HPDE6-E6E7 (cell line): ENCODE data around the gene CTR9.

Experiments used
- DNase-seq: peaks from one replicate; pipeline ENCODE4 v3.0.0; 2011; ENCODE audit warnings: missing footprints; ENCODE audit errors: extremely low spot score

The CTR9 gene

DNA sequence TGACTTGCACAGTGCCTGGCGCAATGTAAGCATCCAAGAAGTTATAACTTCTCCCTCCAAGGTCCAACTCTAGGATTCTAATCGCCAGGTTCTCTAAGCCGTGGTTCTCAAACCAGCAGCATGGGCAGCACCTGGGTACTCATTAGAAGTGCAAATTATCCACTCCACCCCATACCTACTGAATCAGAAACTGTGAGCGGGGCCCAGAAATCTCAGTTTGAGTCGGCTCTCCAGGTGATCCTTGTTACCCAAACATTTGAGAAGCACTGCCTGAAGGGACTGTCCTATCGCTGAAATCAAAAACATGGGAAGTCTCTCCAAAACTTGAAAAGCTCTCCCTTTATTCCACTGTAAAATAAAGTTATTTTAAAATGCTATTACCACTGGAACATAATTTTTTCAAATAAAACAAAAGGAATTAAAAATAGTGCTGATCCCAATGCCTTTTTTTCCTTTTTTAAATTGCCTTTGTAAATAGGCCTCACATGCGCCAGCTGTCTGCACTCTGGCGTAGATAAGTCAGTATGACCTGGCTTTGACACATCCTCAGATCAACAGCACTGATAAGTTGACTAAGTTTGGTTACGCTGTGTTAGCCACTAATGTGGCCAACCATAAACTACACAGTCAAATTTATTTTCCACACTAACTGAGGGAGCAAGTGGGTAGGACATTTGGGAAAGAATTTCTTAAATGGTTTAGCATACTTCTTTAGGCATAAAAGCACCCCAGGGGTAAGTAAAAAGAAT is 8.4 kb upstream of the CTR9 start:
- no peak for DNase-seq

DNA sequence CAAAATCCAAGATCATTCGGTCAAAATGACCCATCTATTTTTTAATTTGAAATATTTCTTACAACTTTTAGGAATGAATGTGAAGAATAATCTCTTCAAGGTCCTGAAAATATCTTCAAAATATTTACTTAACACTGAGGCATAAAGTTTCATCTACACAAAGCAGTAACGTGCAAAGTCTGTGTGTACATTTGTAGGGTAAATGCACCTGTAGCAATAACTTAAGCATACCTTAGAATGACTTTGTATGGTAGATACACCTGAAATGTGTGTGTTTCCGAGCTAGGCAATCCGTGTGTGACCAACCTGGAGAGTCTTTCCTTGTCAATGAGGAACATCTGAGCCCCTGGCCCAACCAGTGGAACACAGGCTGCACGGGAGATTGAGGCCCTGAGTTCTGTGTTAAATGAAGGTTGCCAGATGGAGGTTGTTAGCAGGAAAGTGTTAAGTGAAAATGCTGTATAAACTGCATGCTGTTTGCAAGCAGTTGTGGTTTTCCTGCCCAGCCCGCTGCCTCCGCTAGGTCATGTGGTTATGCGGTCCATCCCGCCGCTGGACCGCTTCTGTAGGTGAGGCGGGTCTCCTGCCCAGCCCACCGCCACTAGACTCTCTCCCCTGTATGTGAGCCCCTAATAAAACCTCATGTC is 7.6 kb upstream of the CTR9 start:
- DNase-seq = no peak

DNA sequence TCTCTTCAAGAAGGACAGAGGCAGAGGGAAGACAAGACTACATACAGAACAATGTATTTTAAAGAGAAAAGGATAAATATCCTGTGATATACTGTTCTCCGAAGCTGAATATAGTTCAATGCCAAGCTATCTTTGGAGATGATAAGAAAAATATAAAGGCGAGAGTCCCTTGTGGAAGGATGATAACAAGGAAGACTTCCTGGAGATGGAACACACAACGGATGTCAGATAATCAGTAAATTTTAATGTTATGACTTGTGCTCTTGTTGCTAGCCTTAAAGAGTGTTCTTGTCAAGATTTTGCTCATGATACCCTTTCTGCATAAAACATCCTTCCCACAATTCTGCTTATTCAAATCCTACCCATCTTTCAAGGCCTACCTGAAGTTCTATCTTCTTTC is 6.8 kb upstream of the CTR9 start:
- DNase-seq = no peak

- DNase-seq = no peak
These were observed 4.2 kb upstream of the CTR9 start for GRCh38 chr11:10746871-10747270.

GRCh38 chr11:10747733-10748132 is 3.3 kb upstream of the CTR9 start:
- no peak for DNase-seq

DNA sequence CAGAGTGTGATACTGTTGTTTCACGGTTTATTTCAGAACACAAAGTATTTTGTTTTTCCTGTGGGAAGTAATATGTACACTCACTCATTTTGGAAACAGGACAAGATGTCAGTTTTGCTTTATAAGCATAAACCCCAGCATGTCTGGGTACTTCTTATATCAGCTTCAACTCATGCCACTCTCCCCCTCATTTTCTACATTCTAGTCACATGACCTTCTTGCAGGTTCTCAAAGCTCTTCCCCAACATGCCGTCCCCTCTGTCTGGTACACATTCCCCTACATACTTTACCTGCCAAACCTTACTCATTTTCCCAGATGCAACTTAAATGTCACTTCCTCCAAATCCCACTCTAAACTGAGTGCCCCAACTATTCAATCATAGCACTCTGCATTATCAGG is 1.6 kb upstream of the CTR9 start:
- DNase-seq = no peak

- no peak for DNase-seq
These were observed 515 bp downstream of the CTR9 start for GRCh38 chr11:10751581-10751940.

DNA sequence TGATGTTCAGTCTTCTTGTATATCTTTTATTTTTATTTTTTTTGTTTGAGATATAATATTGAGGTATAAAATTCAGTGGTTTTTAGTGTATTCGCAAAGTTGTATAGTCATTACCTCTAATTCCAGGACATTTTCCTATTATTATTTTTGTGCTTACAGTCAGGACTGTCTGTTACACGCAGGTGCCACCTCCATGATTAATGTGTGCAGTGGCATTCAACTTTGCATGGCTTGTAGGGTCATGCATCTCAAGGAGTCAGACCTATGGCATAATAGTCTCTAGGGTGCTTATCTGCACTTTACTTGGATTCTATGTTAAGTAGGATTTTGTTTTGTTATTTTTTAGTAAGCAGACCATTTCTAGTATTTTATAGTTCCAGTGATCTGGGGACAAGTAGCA is 1.0 kb downstream of the CTR9 start:
- no peak for DNase-seq

DNA sequence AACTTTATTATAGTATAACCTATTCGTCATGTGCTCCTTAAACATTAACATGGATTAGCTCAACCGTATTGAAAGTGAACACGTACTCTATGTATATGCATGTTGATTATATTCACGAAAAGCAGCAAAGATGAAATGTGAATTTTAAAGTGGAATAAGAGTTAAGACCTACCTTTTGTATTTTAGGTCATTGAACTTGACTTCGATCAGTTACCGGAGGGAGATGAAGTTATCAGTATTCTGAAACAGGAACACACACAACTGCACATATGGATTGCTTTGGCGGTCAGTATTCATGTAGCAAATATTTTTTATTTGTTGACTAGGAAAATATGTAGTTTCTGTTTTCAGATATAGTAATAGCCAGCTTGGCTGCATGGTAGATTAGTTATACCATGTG is 1.4 kb downstream of the CTR9 start:
- no peak for DNase-seq

DNA sequence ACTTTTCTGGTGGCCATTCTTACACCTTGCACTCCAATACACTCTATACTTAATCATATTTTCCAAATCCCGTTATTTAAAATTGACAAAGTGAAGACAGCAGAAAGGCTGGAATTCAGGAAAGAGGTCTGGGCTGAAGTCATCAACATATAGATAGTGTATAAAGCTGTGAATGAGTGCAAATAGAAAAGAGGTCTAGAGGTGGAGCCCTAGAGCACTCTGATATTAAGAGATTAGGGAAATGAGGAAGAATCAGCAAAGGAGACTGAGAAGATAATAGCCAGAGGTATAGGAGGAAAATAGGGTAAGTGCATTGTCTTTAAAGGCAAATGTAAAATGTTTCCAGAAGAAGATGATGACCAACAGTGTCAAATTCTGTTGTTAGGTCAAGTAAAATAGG is 7.9 kb downstream of the CTR9 start:
- no peak for DNase-seq

DNA sequence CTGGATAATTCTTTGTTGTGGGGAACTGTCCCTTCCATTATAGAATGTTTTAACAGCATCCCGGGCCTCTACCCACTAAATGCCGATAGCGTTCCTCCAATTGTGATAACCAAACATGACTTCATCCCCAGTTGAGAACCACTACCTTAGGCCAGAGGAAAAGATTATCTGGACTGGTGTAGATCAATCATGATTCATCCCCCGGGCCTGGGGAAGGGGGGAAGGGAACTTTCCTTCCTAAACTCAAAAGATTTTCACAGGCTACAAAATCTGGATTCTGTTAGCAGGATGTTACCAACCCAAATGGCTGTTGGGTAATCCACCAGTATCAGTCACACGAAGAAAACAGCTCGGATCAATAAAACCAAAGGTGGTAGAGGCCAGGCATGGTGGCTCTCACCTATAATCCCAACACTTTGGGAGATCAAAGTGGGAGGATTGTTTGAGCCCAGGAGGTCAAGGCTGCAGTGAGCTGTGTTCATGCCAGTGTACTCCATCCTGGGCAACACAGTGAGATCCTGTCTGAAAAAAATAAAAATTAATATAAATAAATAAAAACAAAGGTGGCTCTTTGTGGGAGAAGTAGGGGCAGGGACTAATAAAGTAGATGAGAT is 10.1 kb downstream of the CTR9 start:
- no peak for DNase-seq

GRCh38 chr11:10762185-10762584 is 11.1 kb downstream of the CTR9 start:
- DNase-seq = no peak

DNA sequence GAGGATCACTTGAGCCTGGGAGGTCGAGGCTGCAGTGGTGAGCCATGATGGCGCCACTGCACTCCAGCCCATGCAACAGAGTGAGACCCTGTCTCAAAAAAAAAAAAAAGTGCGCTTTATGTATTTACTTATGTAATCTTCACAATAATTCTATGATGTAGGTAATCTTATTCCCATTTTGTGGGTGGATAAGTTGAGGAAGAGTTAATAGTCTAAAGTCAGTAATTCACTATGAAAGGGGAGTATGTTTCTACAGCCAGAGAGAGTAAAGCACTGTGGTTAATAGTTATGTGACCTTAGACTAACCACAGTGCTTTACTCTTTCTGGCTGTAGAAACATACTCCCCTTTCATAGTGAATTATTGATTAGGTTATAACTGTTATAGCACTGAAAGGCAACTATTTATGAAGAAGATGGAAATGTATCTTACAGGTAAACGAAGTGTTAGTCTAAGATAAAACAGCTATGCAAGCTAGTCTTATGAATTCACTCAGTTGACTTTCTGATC is 11.9 kb downstream of the CTR9 start:
- no peak for DNase-seq

DNA sequence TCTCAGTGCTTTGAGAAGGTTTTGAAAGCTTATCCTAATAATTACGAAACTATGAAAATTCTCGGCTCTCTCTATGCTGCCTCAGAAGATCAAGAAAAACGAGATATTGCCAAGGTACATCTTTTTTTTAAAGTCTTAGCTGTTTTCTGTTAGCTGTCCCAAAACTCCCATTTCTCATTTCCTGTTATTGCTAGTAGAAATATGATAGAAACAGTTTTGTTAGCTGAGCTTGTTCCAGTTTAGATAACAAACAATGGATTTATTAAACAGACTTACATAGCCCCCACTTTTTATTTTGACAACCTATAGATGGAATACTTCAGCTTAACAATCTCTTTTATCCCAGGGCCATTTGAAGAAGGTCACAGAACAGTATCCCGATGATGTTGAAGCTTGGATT is 12.7 kb downstream of the CTR9 start:
- no peak for DNase-seq

GRCh38 chr11:10764412-10764811 is 13.4 kb downstream of the CTR9 start:
- no peak for DNase-seq

- no peak for DNase-seq
These were observed 19.7 kb downstream of the CTR9 start for GRCh38 chr11:10770626-10771254.

DNA sequence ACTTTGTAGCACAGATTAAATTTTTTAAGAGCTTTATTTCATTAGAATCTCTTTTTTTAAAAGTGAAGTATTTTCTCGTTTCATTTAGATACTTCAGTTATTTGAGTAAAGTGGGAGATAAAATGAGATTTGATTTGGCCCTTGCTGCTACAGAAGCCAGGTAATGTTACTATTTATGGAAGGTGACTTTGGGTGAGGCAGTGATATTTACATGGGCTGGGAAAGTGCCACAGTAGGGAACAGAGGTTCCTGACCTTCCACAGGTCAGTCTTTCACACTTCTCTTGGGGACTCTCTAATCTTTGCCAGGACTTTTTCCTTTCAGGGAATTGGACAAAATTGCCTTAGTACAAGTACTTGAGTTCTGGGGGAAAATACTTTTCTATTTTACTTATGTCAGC is 20.4 kb downstream of the CTR9 start:
- no peak for DNase-seq

- DNase-seq = no peak
These were observed 23.8 kb downstream of the CTR9 start for GRCh38 chr11:10774811-10775210.

DNA sequence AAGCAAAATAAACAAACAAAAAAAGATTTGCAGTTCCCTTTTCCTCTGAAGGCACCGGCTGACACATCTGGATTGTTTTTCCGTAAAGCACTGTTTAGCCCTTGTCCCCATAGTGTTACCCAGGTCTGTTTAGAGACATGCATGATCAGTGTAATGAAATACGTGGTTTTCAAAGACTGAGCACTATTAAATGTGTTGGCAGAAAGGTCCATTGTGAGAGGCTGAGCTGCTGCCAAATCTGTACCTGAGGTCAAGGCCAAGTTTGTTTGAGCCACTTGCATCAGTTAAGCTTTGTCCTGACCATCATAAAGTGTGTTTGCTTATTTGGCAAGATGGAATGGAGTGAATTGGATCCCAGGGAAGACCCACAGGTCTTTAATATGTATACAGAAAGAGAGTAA is 26.3 kb downstream of the CTR9 start:
- DNase-seq = no peak

GRCh38 chr11:10777806-10778205 is 26.8 kb downstream of the CTR9 start:
- DNase-seq = no peak

DNA sequence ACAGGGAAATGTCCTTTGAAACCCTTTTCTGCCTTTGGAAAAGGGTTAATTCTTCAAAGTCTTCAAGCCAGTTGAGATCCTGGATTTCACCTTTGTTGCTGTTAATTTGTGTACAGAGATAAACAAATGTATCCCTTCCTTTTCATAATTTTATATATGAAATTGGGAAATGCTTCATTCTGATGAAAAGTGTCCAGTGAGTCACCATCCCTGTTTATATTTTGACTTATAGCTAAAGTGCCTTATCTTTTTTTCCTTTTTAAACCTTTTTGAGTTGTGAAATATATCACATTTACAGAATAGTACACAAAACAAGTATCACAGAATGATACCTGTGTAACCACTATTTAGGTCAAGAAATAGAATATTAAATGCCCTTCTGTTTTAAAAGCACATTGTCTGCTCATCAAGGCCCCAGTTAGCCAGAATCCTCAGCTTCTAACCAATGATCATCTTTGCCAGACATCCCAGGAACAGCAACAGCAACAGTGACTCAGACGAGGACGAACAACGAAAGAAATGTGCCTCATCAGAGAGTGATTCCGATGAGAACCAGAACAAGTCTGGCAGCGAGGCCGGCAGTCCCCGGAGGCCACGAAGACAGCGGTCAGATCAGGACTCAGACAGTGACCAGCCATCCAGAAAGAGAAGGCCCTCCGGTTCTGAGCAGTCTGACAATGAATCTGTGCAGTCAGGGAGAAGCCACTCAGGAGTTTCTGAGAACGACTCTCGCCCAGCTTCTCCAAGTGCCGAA is 27.3 kb downstream of the CTR9 start:
- DNase-seq = no peak

DNA sequence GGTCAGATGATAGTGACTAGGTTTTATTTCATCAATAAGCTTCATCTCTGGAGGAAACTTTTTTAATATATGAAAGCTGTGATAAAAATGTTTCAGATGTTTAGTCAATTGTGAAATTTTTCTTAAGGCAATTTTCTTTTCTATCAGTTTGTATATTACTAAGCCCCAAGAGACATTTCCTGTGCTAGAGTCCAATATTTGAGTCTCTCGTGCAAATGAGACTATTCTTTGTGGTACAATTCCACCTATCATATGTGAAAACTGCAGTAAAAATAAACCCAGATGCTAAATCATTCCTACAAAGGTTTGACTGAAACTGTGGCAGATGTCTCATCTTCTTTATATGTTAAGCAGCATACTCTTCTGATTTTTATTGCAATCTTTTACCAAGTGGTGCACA is 28.0 kb downstream of the CTR9 start:
- DNase-seq = no peak
